Neural cell (in vitro differentiated cells): ENCODE data around the gene KCNRG.

Experiments used
- EP300 ChIP-seq: fragments of 450-650 bp; conservative IDR thresholded peaks from 2 replicates; pipeline ENCODE4 v1.6.1; 2014; ENCODE audit warnings: antibody characterized with exemption, mild to moderate bottlenecking, moderate library complexity; ENCODE audit not compliant: poor library complexity, severe bottlenecking
- EZH2 ChIP-seq: fragments of 200-600, 300-800 bp; shearing (Covaris generic), sonication (generic); IDR thresholded peaks from 2 replicates; pipeline ENCODE4 v1.6.1; 2014; ENCODE audit warnings: antibody characterized with exemption, low read length, borderline replicate concordance, mild to moderate bottlenecking; ENCODE audit not compliant: insufficient read depth, poor library complexity, severe bottlenecking
- POLR2AphosphoS5 ChIP-seq: IDR thresholded peaks from 2 replicates; pipeline ENCODE4 v1.6.1; 2012
- RAD21 ChIP-seq: fragments of 450-650 bp; conservative IDR thresholded peaks from 2 replicates; pipeline ENCODE4 v1.6.1; 2014; ENCODE audit warnings: antibody characterized with exemption, mild to moderate bottlenecking, moderate library complexity
- SMC3 ChIP-seq: fragments of 450-650 bp; conservative IDR thresholded peaks from 2 replicates; pipeline ENCODE4 v1.6.1; 2014; ENCODE audit warnings: antibody characterized with exemption, mild to moderate bottlenecking, moderate library complexity; ENCODE audit not compliant: poor library complexity
- TAF1 ChIP-seq: IDR thresholded peaks from 2 replicates; pipeline ENCODE4 v1.6.1; 2012; ENCODE audit warnings: low read depth
- TF ChIP-seq, protein P1 (sequence below): fragments of 450-650 bp; IDR thresholded peaks from 2 replicates; pipeline ENCODE4 v1.5.1; 2014; ENCODE audit warnings: antibody characterized with exemption, mild to moderate bottlenecking, moderate library complexity; ENCODE audit not compliant: poor library complexity, severe bottlenecking
- TF ChIP-seq, protein P2 (sequence below): IDR thresholded peaks from 2 replicates; pipeline ENCODE4 v1.6.1; 2012; ENCODE audit warnings: borderline replicate concordance

DNA sequence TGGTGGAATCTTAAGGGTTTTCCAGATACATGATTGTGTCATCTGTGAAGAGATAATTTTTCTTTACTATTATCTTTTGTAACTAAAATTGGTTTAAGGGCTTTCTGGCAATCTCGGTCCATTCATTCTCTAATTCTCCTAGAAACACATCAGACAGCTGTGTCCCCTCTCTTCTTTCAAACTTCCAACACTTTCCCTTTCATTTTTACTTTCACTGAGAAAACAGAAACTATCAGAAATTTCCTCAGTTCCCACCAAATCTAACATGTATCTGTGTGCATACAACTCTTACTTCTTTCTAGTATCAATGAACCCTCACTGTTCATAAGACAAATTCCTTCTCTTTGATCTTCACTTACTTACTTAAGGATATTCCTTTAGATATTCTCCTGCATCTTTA is 40.2 kb downstream of the KCNRG start:
- TF ChIP-seq POLR2AphosphoS5 (no peak), TAF1 (no peak), EP300 (no peak), EZH2 (no peak), RAD21 (no peak), SMC3 (no peak)
- TF ChIP-seq, protein P1, sequence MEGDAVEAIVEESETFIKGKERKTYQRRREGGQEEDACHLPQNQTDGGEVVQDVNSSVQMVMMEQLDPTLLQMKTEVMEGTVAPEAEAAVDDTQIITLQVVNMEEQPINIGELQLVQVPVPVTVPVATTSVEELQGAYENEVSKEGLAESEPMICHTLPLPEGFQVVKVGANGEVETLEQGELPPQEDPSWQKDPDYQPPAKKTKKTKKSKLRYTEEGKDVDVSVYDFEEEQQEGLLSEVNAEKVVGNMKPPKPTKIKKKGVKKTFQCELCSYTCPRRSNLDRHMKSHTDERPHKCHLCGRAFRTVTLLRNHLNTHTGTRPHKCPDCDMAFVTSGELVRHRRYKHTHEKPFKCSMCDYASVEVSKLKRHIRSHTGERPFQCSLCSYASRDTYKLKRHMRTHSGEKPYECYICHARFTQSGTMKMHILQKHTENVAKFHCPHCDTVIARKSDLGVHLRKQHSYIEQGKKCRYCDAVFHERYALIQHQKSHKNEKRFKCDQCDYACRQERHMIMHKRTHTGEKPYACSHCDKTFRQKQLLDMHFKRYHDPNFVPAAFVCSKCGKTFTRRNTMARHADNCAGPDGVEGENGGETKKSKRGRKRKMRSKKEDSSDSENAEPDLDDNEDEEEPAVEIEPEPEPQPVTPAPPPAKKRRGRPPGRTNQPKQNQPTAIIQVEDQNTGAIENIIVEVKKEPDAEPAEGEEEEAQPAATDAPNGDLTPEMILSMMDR: no peak
- TF ChIP-seq, protein P2, sequence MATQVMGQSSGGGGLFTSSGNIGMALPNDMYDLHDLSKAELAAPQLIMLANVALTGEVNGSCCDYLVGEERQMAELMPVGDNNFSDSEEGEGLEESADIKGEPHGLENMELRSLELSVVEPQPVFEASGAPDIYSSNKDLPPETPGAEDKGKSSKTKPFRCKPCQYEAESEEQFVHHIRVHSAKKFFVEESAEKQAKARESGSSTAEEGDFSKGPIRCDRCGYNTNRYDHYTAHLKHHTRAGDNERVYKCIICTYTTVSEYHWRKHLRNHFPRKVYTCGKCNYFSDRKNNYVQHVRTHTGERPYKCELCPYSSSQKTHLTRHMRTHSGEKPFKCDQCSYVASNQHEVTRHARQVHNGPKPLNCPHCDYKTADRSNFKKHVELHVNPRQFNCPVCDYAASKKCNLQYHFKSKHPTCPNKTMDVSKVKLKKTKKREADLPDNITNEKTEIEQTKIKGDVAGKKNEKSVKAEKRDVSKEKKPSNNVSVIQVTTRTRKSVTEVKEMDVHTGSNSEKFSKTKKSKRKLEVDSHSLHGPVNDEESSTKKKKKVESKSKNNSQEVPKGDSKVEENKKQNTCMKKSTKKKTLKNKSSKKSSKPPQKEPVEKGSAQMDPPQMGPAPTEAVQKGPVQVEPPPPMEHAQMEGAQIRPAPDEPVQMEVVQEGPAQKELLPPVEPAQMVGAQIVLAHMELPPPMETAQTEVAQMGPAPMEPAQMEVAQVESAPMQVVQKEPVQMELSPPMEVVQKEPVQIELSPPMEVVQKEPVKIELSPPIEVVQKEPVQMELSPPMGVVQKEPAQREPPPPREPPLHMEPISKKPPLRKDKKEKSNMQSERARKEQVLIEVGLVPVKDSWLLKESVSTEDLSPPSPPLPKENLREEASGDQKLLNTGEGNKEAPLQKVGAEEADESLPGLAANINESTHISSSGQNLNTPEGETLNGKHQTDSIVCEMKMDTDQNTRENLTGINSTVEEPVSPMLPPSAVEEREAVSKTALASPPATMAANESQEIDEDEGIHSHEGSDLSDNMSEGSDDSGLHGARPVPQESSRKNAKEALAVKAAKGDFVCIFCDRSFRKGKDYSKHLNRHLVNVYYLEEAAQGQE: no peak
